Chondrocyte (in vitro differentiated cells): ENCODE data around the gene IL18BP. TPM values are rescaled to one million over a fixed set of nuclear protein-coding genes. Genes with fewer than 3 reads are reported as not detected.
A peak's percentile ranks its signal among the peaks of the same experiment; 100 is the strongest.

Experiments used
- DNase-seq: peaks from one replicate; pipeline ENCODE4 v3.0.0; 2021; ENCODE audit warnings: mixed read lengths, low spot score
- H3K27ac Mint-ChIP-seq: one replicate; pipeline ENCODE4 v1.8.0; 2021; ENCODE audit warnings: mild to moderate bottlenecking, moderate library complexity, mixed read lengths; ENCODE audit not compliant: unreplicated experiment
- H3K27me3 Mint-ChIP-seq: 2 replicates; pipeline ENCODE4 v1.8.0; 2021; ENCODE audit warnings: low read depth, mixed read lengths
- H3K36me3 Mint-ChIP-seq: 2 replicates; pipeline ENCODE4 v1.8.0; 2021; ENCODE audit warnings: low read depth, mixed read lengths
- H3K4me1 Mint-ChIP-seq: 2 replicates; pipeline ENCODE4 v1.8.0; 2021; ENCODE audit warnings: low read depth, mild to moderate bottlenecking, mixed read lengths
- H3K4me3 Mint-ChIP-seq: one replicate; pipeline ENCODE4 v1.8.0; 2021; ENCODE audit warnings: mild to moderate bottlenecking, moderate library complexity, mixed read lengths; ENCODE audit not compliant: unreplicated experiment
- H3K9me3 Mint-ChIP-seq: 2 replicates; pipeline ENCODE4 v1.8.0; 2021; ENCODE audit warnings: low read depth, mixed read lengths
- long read RNA-seq: library from polyadenylated mRNA; stranded (forward); transcript quantifications from one replicate; pipeline ENCODE4 v2.0.0, GENCODE V29; 2021
- total RNA-seq: library from RNA; stranded (reverse); gene quantifications from 3 replicates; pipeline ENCODE4 v1.2.1, GENCODE V29; 2021
- TF ChIP-seq, protein P1 (sequence below): fragments of 200-600 bp; sonication (generic); IDR thresholded peaks from 2 replicates; pipeline ENCODE4 v1.5.0; 2021; ENCODE audit warnings: antibody characterized with exemption, mild to moderate bottlenecking, moderate library complexity

IL18BP gene
- total RNA-seq: 9.6 to 16.2 TPM (median 11.4 TPM) in 3 replicates
- long read RNA-seq, partial matches to known transcripts: 0 of 6 reads
- long read RNA-seq, other reads (novel, unspliced or antisense): 6 of 6 reads

DNA sequence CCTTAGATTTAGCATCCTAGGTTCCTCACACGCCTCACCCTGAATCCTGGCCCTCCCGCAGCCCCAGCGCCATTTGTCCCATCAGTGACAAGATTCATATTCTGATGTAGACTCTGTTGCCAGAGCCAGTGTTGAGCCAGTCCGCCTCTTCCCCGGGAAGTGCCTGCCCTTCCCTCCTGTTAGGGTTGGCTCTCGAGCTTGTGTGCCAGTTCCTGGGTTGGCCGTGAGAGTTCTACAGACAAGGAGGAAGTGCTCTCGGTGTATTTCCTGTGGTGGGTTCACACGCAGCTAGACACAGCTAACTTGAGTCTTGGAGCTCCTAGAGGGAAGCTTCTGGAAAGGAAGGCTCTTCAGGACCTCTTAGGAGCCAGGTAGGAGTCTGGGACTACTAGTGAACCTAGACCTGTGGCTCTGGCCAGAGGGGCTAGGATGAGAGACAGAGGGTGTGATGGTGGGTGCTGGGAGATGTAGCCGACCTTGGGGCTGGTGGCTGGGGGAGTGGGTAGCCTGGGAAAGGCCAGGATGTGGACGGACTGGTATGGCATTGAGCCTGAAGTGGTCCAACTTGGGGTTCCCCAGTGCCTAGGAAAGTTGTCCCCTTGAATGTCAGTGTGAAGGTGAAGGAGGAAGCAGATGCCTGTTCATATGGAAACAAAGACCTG is at the start of gene IL18BP:
Gene IL18BP, plus strand, starts transcription at position 261 of the 662 bp plus-strand sequence. CDS start 1,076 bp downstream, outside the sequence.
- Mint-ChIP-seq H3K27ac (peak within 1 kb of the TSS; percentile 81), H3K36me3 (peaks cover 21% of the 10 kb centered on the region), H3K4me1 (peaks cover 29% of the 10 kb centered on the region), H3K27me3 (no peaks in the 10 kb centered on the region), H3K4me3 (no peak within 1 kb of the TSS), H3K9me3 (no peaks in the 10 kb centered on the region)
- TF ChIP-seq, protein P1, sequence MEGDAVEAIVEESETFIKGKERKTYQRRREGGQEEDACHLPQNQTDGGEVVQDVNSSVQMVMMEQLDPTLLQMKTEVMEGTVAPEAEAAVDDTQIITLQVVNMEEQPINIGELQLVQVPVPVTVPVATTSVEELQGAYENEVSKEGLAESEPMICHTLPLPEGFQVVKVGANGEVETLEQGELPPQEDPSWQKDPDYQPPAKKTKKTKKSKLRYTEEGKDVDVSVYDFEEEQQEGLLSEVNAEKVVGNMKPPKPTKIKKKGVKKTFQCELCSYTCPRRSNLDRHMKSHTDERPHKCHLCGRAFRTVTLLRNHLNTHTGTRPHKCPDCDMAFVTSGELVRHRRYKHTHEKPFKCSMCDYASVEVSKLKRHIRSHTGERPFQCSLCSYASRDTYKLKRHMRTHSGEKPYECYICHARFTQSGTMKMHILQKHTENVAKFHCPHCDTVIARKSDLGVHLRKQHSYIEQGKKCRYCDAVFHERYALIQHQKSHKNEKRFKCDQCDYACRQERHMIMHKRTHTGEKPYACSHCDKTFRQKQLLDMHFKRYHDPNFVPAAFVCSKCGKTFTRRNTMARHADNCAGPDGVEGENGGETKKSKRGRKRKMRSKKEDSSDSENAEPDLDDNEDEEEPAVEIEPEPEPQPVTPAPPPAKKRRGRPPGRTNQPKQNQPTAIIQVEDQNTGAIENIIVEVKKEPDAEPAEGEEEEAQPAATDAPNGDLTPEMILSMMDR: no peak
- DNase-seq: no peak

GRCh38 chr11:71949034-71949433 is 49.7 kb upstream of the IL18BP start:
- no peak for DNase-seq
- H3K4me1 Mint-ChIP-seq: peaks cover 63% of the 10 kb centered on the region

DNA sequence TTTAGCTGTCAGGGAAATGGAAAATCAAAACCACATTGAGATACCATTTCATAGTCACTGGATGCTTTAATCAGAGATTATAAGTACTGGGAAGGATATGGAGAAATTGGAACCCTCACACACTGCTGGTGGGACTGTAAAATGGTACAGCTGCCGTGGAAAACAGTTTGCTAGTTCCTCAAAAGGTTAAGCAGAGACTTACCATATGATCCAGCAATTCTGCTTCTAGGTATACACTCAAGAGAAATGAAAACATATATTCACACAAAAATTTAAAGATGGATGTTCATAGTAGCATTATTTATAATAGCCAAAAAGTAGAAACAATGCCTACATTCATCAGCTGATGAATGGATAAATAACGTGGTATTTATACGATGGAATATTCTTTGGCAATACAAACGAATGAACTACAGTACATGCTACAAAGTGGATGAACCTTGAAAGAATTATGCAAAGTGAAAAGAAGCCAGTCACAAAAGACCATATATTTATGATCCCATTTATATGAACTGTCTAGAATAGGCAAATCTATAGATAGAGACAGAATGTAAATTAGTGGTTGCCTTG is 46.9 kb upstream of the IL18BP start:
- H3K4me1 Mint-ChIP-seq: peaks cover 50% of the 10 kb centered on the region
- no peaks in the 10 kb centered on the region for H3K36me3 Mint-ChIP-seq
- no peak for DNase-seq
- TF ChIP-seq, protein P1: no peak
- H3K27ac Mint-ChIP-seq: no peak overlapping the region
- no peaks in the 10 kb centered on the region for H3K9me3 Mint-ChIP-seq
- H3K27me3 Mint-ChIP-seq: no peaks in the 10 kb centered on the region
- H3K4me3 Mint-ChIP-seq: no peak overlapping the region

More at GRCh38 chr11:71949034-71949433, 49.7 kb upstream of the IL18BP start:
- Mint-ChIP-seq H3K27ac (peak overlapping the region; percentile 76), H3K27me3 (no peaks in the 10 kb centered on the region), H3K4me3 (no peak overlapping the region), H3K36me3 (no peaks in the 10 kb centered on the region), H3K9me3 (no peaks in the 10 kb centered on the region)
- TF ChIP-seq, protein P1: no peak

GRCh38 chr11:71955898-71956456 is 42.7 kb upstream of the IL18BP start:
- TF ChIP-seq, protein P1: no peak
- no peak for DNase-seq
- Mint-ChIP-seq H3K27me3 (no peaks in the 10 kb centered on the region), H3K27ac (peak overlapping the region; percentile 64), H3K9me3 (peaks cover 2% of the 10 kb centered on the region), H3K4me1 (peaks cover 50% of the 10 kb centered on the region), H3K4me3 (no peak overlapping the region), H3K36me3 (peaks cover 4% of the 10 kb centered on the region)

DNA sequence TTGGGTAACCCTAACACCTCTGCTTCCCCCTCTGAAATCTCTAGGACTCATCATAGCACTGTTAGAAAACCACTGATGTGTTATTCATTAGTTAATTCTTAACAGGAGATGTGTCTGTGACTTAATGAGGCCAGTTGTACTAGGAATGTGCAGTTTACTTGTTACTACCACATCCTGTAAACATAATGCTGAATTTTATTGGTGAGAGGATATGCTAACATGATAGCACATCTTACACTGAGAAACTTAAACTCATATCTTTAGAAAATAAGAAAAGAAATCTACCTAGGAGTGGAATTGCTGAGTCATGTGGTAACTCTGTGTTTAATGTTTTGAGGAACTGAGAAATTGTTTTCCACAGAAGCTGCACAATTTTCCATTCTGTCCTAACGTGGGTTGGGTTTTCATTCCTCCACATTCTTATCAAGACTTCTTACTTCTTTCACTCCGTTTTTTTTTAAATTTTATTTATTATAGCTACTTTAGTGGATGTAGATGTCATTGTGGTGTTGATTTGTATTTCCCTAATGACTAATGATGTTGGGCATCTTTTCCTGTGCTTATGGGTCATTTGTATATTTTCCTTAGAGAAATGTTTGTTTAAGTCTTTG is 36.2 kb upstream of the IL18BP start:
- H3K36me3 Mint-ChIP-seq: peaks cover 25% of the 10 kb centered on the region
- peaks cover 42% of the 10 kb centered on the region for H3K4me1 Mint-ChIP-seq
- no peak overlapping the region for H3K4me3 Mint-ChIP-seq
- peak overlapping the region; percentile 84 for H3K27ac Mint-ChIP-seq
- no peaks in the 10 kb centered on the region for H3K27me3 Mint-ChIP-seq
- DNase-seq: no peak
- peaks cover 2% of the 10 kb centered on the region for H3K9me3 Mint-ChIP-seq
- TF ChIP-seq, protein P1: no peak
